Astrocyte (in vitro differentiated cells and primary cell): Measurements from ENCODE around the gene KLF11. TPM values are rescaled to one million over a fixed set of nuclear protein-coding genes. Genes with fewer than 3 reads are reported as not detected.

ENCODE experiments used
- DNase-seq: peaks from one replicate; pipeline ENCODE4 v3.0.0-alpha.2; 2010; ENCODE audit warnings: low read depth
- FAIRE-seq: peaks from 2 replicates; lab custom pipeline; 2011; peaks lifted over from hg19 to GRCh38; lab: Jason Lieb, UNC
- H2AFZ ChIP-seq: 2 replicates; pipeline ENCODE4 v1.6.0; 2012; ENCODE audit warnings: low read depth, low read length, inconsistent platforms
- H3K27ac ChIP-seq: 2 replicates; pipeline ENCODE4 v1.5.1; 2011; ENCODE audit warnings: low read depth, low read length, inconsistent platforms
- H3K27me3 ChIP-seq: 2 replicates; pipeline ENCODE4 v1.6.0; 2011; ENCODE audit warnings: low read length, inconsistent platforms; ENCODE audit not compliant: insufficient read depth
- H3K36me3 ChIP-seq: 2 replicates; pipeline ENCODE4 v1.5.1; 2011; ENCODE audit warnings: low read length, inconsistent platforms; ENCODE audit not compliant: insufficient read depth
- H3K4me1 ChIP-seq: 2 replicates; pipeline ENCODE4 v1.5.1; 2011; ENCODE audit warnings: low read length, inconsistent platforms; ENCODE audit not compliant: insufficient read depth
- H3K4me2 ChIP-seq: 2 replicates; pipeline ENCODE4 v1.6.0; 2012; ENCODE audit warnings: low read length, inconsistent platforms
- H3K4me3 ChIP-seq: 2 replicates; pipeline ENCODE4 v1.5.1; 2011; ENCODE audit warnings: low read depth, mild to moderate bottlenecking, low read length, inconsistent platforms; ENCODE audit not compliant: insufficient read depth
- H3K79me2 ChIP-seq: 2 replicates; pipeline ENCODE4 v1.6.0; 2012; ENCODE audit warnings: mild to moderate bottlenecking, low read length, inconsistent platforms; ENCODE audit not compliant: insufficient read depth
- H3K9ac ChIP-seq: 2 replicates; pipeline ENCODE4 v1.6.0; 2012; ENCODE audit warnings: mild to moderate bottlenecking, low read length, inconsistent platforms
- H3K9me3 ChIP-seq: 2 replicates; pipeline ENCODE4 v1.5.1; 2012; ENCODE audit warnings: low read depth, mild to moderate bottlenecking, low read length, inconsistent platforms; ENCODE audit not compliant: insufficient read depth
- H4K20me1 ChIP-seq: 2 replicates; pipeline ENCODE4 v1.6.0; 2012; ENCODE audit warnings: low read length, inconsistent platforms; ENCODE audit not compliant: insufficient read depth
- H3K27ac Mint-ChIP-seq: one replicate; pipeline ENCODE4 v1.8.0; 2021; ENCODE audit warnings: mild to moderate bottlenecking, mixed read lengths; ENCODE audit not compliant: unreplicated experiment
- H3K27me3 Mint-ChIP-seq: one replicate; pipeline ENCODE4 v1.8.0; 2021; ENCODE audit warnings: low read depth, mixed read lengths; ENCODE audit not compliant: unreplicated experiment
- H3K36me3 Mint-ChIP-seq: one replicate; pipeline ENCODE4 v1.8.0; 2021; ENCODE audit warnings: low read depth, mixed read lengths; ENCODE audit not compliant: unreplicated experiment
- H3K4me1 Mint-ChIP-seq: one replicate; pipeline ENCODE4 v1.8.0; 2021; ENCODE audit warnings: low read depth, mixed read lengths; ENCODE audit not compliant: unreplicated experiment
- H3K4me3 Mint-ChIP-seq: one replicate; pipeline ENCODE4 v1.8.0; 2021; ENCODE audit warnings: mild to moderate bottlenecking, moderate library complexity, mixed read lengths; ENCODE audit not compliant: unreplicated experiment
- H3K9me3 Mint-ChIP-seq: one replicate; pipeline ENCODE4 v1.8.0; 2021; ENCODE audit warnings: mild to moderate bottlenecking, mixed read lengths; ENCODE audit not compliant: unreplicated experiment
- EZH2 ChIP-seq: IDR thresholded peaks from 2 replicates; pipeline ENCODE4 v1.6.1; 2012; ENCODE audit warnings: mild to moderate bottlenecking, low read length, inconsistent platforms; ENCODE audit not compliant: insufficient read depth
- total RNA-seq: library from RNA; stranded (reverse); gene quantifications from 2 replicates; pipeline ENCODE4 v1.2.1, GENCODE V29; 2021
- TF ChIP-seq, protein P1 (sequence below): IDR thresholded peaks from 2 replicates; pipeline ENCODE4 v1.5.1; 2011; ENCODE audit warnings: low read depth, mild to moderate bottlenecking, inconsistent platforms, low read length, moderate library complexity; ENCODE audit not compliant: insufficient read depth

KLF11 gene
- total RNA-seq, 1 donor from 2014 or later, result 9.8 TPM

DNA sequence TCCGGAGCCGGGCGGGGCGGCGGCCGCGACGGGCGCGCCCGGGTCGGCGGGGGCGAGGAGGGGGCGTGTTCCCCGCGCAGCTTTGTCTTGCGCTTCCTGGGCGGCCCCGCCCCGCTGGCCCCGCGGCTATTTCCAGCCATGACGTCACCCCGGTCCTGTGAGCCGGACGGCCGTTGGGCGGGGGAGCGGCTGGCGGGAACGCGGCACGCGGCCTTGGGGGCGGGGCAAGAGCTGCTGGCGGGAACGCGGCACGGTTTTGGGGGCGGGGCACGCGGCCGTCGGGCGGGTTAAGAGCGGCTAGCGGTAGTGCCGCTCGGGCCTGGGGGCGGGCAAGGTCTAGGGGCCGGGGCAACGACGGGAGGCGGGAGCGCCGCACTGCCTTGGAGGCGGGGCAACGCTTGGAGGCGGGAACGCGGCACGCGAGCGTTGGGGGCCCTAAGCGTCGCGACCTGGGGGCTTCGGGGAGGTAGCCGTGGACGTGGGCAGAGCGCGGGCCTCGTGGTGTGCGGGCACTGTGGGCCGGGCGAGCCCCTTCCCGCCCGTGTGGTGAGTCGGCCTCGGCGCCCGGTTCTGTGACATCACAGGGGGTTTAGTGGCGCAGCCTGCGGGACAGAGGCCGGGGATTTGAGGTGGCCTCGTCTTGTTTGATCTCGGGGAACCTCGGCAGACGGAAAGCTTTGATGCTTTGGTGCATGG is 704 bp downstream of the KLF11 start:
- Mint-ChIP-seq H3K27me3 (peaks cover 18% of the 10 kb centered on the region), H3K4me3 (peak overlapping the region; percentile 63), H3K36me3 (peaks cover 10% of the 10 kb centered on the region), H3K4me1 (no peaks in the 10 kb centered on the region), H3K9me3 (peaks cover 2% of the 10 kb centered on the region), H3K27ac (no peak overlapping the region)
- H3K4me3 ChIP-seq, result peak overlapping the region; percentile 42
- no peak overlapping the region for H3K27ac ChIP-seq
- peaks cover 7% of the 10 kb centered on the region for H3K4me1 ChIP-seq
- no peaks in the 10 kb centered on the region for H3K36me3 ChIP-seq
- FAIRE-seq (no peak), DNase-seq (peak; percentile 74)
- H3K4me2 ChIP-seq, result peak overlapping the region; percentile 84
- peaks cover 2% of the 10 kb centered on the region for H3K27me3 ChIP-seq
- peak overlapping the region; percentile 63 for H2AFZ ChIP-seq
- peak overlapping the region; percentile 65 for H3K9ac ChIP-seq
- no peaks in the 10 kb centered on the region for H3K9me3 ChIP-seq
- H4K20me1 ChIP-seq, result no peaks in the 10 kb centered on the region
- H3K79me2 ChIP-seq, result no peaks in the 10 kb centered on the region
- no peak for TF ChIP-seq EZH2
- TF ChIP-seq, protein P1, sequence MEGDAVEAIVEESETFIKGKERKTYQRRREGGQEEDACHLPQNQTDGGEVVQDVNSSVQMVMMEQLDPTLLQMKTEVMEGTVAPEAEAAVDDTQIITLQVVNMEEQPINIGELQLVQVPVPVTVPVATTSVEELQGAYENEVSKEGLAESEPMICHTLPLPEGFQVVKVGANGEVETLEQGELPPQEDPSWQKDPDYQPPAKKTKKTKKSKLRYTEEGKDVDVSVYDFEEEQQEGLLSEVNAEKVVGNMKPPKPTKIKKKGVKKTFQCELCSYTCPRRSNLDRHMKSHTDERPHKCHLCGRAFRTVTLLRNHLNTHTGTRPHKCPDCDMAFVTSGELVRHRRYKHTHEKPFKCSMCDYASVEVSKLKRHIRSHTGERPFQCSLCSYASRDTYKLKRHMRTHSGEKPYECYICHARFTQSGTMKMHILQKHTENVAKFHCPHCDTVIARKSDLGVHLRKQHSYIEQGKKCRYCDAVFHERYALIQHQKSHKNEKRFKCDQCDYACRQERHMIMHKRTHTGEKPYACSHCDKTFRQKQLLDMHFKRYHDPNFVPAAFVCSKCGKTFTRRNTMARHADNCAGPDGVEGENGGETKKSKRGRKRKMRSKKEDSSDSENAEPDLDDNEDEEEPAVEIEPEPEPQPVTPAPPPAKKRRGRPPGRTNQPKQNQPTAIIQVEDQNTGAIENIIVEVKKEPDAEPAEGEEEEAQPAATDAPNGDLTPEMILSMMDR, result no peak

DNA sequence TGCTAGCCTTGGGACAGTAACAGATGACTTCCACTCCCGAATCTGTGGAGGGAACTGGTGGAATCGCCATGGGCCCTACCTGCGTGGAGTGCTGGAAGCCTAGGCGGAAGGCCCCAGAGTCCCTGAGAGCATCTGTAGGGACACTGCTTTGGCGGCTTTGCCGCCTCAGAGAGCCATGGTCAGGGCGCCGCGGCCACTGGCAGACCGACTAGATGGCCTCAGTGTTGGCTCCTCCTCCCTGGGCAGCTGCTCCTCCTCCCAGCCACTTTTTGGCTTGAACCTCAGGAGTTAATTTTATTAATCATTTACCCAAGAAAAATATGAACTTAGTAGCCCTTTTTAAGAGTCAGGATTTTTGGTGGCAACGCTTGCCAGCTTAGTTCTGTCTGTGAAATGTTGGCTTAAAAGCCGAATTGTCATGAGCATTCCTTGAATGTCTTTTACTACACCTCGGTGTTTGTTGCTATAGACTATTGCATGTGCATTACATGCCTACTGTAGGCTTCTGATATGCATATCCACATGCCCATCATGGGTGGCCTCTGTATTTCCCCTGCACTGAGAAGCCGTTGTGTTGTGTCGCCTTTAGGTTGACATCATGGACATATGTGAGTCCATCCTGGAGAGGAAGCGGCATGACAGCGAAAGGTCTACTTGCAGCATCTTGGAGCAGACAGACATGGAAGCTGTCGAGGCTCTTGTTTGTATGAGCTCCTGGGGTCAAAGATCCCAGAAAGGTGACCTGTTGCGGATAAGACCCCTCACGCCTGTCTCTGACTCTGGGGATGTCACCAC is 2.4 kb downstream of the KLF11 start:
- peaks cover 7% of the 10 kb centered on the region for H3K4me1 ChIP-seq
- no peaks in the 10 kb centered on the region for H3K4me1 Mint-ChIP-seq
- no peaks in the 10 kb centered on the region for H4K20me1 ChIP-seq
- no peak overlapping the region for H3K9ac ChIP-seq
- peaks cover under 1% of the 10 kb centered on the region for H3K9me3 Mint-ChIP-seq
- no peak for FAIRE-seq
- no peak overlapping the region for H3K4me3 ChIP-seq
- peaks cover 8% of the 10 kb centered on the region for H3K27me3 Mint-ChIP-seq
- H3K27ac ChIP-seq, result no peak overlapping the region
- no peak for DNase-seq
- H3K9me3 ChIP-seq, result no peaks in the 10 kb centered on the region
- no peaks in the 10 kb centered on the region for H3K27me3 ChIP-seq
- no peak overlapping the region for H3K4me2 ChIP-seq
- H3K27ac Mint-ChIP-seq, result no peak overlapping the region
- peaks cover 10% of the 10 kb centered on the region for H3K36me3 Mint-ChIP-seq
- H3K36me3 ChIP-seq, result no peaks in the 10 kb centered on the region
- TF ChIP-seq EZH2, result no peak
- TF ChIP-seq, protein P1, result no peak
- peak overlapping the region; percentile 40 for H3K4me3 Mint-ChIP-seq
- H3K79me2 ChIP-seq, result no peaks in the 10 kb centered on the region
- no peak overlapping the region for H2AFZ ChIP-seq

DNA sequence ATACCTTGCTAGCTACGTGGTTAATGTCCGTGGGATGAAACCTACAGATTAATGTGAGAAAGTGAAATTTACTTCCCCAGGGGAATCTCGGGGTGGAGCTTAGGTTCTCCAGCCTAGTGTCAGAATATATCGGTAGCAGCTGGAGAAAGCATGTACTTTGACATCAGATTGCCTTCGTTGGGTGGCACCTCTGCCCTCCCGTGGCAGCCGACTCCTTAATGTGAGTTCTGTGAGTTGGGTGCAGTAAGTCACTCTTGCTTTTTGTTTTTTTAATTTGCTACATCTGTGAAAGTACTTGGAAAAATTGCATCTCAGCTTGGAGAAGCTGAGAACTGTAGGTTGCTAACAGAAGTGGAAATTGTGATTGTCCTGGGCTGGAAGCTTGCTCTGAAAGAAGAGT is 3.6 kb downstream of the KLF11 start:
- Mint-ChIP-seq H3K36me3 (peaks cover 8% of the 10 kb centered on the region), H3K27ac (no peak overlapping the region), H3K9me3 (no peaks in the 10 kb centered on the region), H3K4me1 (no peaks in the 10 kb centered on the region), H3K27me3 (no peaks in the 10 kb centered on the region), H3K4me3 (no peak overlapping the region)
- H3K4me1 ChIP-seq, result peaks cover 7% of the 10 kb centered on the region
- no peak overlapping the region for H3K4me2 ChIP-seq
- FAIRE-seq (no peak), DNase-seq (no peak)
- no peak overlapping the region for H3K4me3 ChIP-seq
- H3K9ac ChIP-seq, result no peak overlapping the region
- no peak overlapping the region for H3K27ac ChIP-seq
- no peaks in the 10 kb centered on the region for H3K9me3 ChIP-seq
- no peak overlapping the region for H2AFZ ChIP-seq
- no peaks in the 10 kb centered on the region for H3K79me2 ChIP-seq
- H3K27me3 ChIP-seq, result no peaks in the 10 kb centered on the region
- no peaks in the 10 kb centered on the region for H3K36me3 ChIP-seq
- no peaks in the 10 kb centered on the region for H4K20me1 ChIP-seq
- TF ChIP-seq, protein P1, result no peak
- TF ChIP-seq EZH2, result no peak
